C4-2B (cell line): ENCODE data around the gene MBTD1.

Experiments
- ZFX ChIP-seq: fragments of 450-650 bp; IDR thresholded peaks from 2 replicates; pipeline ENCODE4 v1.6.1; 2017
- TF ChIP-seq, protein P1 (sequence below): fragments of 450-650 bp; conservative IDR thresholded peaks from 2 replicates; pipeline ENCODE4 v1.5.1; 2017; ENCODE audit warnings: mild to moderate bottlenecking

DNA sequence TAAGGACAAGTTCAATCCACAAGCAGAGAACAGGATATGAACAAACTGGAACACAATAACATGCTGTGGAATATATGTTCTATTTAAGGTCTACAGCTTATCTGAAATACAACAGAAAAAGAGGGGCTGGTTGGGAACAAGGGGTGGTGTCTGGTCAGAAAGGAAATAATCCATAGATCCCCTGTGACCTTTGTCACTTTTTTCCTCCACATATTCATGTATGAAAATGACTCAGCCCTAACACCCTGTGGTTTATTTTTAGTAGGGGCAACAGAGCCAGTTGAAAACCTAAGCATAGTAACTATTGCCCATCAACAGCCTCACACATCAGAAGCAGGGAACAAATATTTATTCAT is 126.9 kb downstream of the MBTD1 start:
- TF ChIP-seq, protein P1, sequence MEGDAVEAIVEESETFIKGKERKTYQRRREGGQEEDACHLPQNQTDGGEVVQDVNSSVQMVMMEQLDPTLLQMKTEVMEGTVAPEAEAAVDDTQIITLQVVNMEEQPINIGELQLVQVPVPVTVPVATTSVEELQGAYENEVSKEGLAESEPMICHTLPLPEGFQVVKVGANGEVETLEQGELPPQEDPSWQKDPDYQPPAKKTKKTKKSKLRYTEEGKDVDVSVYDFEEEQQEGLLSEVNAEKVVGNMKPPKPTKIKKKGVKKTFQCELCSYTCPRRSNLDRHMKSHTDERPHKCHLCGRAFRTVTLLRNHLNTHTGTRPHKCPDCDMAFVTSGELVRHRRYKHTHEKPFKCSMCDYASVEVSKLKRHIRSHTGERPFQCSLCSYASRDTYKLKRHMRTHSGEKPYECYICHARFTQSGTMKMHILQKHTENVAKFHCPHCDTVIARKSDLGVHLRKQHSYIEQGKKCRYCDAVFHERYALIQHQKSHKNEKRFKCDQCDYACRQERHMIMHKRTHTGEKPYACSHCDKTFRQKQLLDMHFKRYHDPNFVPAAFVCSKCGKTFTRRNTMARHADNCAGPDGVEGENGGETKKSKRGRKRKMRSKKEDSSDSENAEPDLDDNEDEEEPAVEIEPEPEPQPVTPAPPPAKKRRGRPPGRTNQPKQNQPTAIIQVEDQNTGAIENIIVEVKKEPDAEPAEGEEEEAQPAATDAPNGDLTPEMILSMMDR = no peak
- TF ChIP-seq ZFX = no peak
